ENCODE data around the gene KLF11.

GRCh38 chr2:10101491-10101890, 58.1 kb downstream of the KLF11 start:
- TF ChIP-seq FOXK2 (IDR thresholded peaks at IDR 0.05): no peak
- TF ChIP-seq SP1 (IDR thresholded peaks at IDR 0.05): no peak
- TF ChIP-seq SUZ12 (IDR thresholded peaks at IDR 0.05): no peak
- no peak for TF ChIP-seq LEF1 (IDR thresholded peaks at IDR 0.05; ENCODE audit: borderline replicate concordance)
- no peak for TF ChIP-seq FOXM1 (IDR thresholded peaks at IDR 0.05; ENCODE audit: borderline replicate concordance)

Measured in HEK293T (cell line).